Breast epithelium (tissue), 3 donors: ENCODE results near the gene SERINC2.

Source experiments
- POLR2A ChIP-seq: fragments of 450-650 bp; IDR thresholded peaks from one replicate; pipeline ENCODE4 v1.6.1; 2016; ENCODE audit warnings: antibody characterized with exemption, mild to moderate bottlenecking, moderate library complexity
- TF ChIP-seq, protein P1 (sequence below), 3 donors: fragments of 450-650 bp; IDR thresholded peaks; one replicate each; pipeline ENCODE4 v1.5.1; 2016 to 2017; ENCODE audit warnings: antibody characterized with exemption in 3 of 3, mild to moderate bottlenecking in 3 of 3, moderate library complexity in 3 of 3

- no peak for TF ChIP-seq POLR2A
- TF ChIP-seq, protein P1, sequence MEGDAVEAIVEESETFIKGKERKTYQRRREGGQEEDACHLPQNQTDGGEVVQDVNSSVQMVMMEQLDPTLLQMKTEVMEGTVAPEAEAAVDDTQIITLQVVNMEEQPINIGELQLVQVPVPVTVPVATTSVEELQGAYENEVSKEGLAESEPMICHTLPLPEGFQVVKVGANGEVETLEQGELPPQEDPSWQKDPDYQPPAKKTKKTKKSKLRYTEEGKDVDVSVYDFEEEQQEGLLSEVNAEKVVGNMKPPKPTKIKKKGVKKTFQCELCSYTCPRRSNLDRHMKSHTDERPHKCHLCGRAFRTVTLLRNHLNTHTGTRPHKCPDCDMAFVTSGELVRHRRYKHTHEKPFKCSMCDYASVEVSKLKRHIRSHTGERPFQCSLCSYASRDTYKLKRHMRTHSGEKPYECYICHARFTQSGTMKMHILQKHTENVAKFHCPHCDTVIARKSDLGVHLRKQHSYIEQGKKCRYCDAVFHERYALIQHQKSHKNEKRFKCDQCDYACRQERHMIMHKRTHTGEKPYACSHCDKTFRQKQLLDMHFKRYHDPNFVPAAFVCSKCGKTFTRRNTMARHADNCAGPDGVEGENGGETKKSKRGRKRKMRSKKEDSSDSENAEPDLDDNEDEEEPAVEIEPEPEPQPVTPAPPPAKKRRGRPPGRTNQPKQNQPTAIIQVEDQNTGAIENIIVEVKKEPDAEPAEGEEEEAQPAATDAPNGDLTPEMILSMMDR (IDR thresholded peaks at IDR 0.05) = no peak
Observed at GRCh38 chr1:31408788-31409318, 4.2 kb upstream of the SERINC2 start.
